H1 (cell line): Measurements from ENCODE around the gene SKAP2. TPM values are rescaled to one million over a fixed set of nuclear protein-coding genes. Genes with fewer than 3 reads are reported as not detected.

ENCODE experiments used
- CTCF ChIA-PET: fragments of 300-600 bp; sonication (Branson Sonifier 250); formaldehyde crosslinking; loops from one replicate; lab custom pipeline; 2021; ENCODE audit not compliant: partially characterized antibody; lab: Charles Lee
- POLR2A ChIA-PET: fragments of 300-600 bp; sonication (Branson Sonifier 250); formaldehyde crosslinking; loops from one replicate; lab custom pipeline; 2021; ENCODE audit warnings: inconsistent platforms; ENCODE audit not compliant: partially characterized antibody; lab: Charles Lee
- DNase-seq, 2 experiments: peaks; one replicate each; pipeline versions ENCODE4 v3.0.0 to v3.0.0-alpha.2; 2010 to 2022; ENCODE audit warnings: low spot score in 2 of 2, low read depth in 1 of 2, mixed read lengths in 1 of 2
- FAIRE-seq: peaks from 2 replicates; lab custom pipeline; 2011; peaks lifted over from hg19 to GRCh38; lab: Jason Lieb, UNC
- H2AFZ ChIP-seq: 2 replicates; pipeline ENCODE4 v1.8.1; 2012; ENCODE audit warnings: low read length, inconsistent platforms
- H2AK5ac ChIP-seq: 2 replicates; pipeline ENCODE4 v1.6.1; 2013; ENCODE audit warnings: low read depth, low read length
- H2BK120ac ChIP-seq: replicated peaks from 2 replicates; pipeline ENCODE3; 2013; ENCODE audit warnings: low read depth, low read length, inconsistent platforms
- H2BK12ac ChIP-seq: 2 replicates; pipeline ENCODE4 v1.6.1; 2013; ENCODE audit warnings: low read depth, low read length
- H2BK15ac ChIP-seq: 2 replicates; pipeline ENCODE4 v1.6.1; 2013; ENCODE audit warnings: low read length
- H2BK20ac ChIP-seq: 2 replicates; pipeline ENCODE4 v1.6.1; 2013; ENCODE audit warnings: low read length
- H2BK5ac ChIP-seq: 2 replicates; pipeline ENCODE4 v1.6.1; 2013; ENCODE audit warnings: low read depth, low read length
- H3K14ac ChIP-seq: 2 replicates; pipeline ENCODE4 v1.6.1; 2013; ENCODE audit warnings: inconsistent platforms; ENCODE audit not compliant: insufficient read length
- H3K18ac ChIP-seq: 2 replicates; pipeline ENCODE4 v1.6.1; 2013; ENCODE audit warnings: low read length; ENCODE audit errors: extremely low read depth
- H3K23ac ChIP-seq: 2 replicates; pipeline ENCODE4 v1.6.1; 2013; ENCODE audit warnings: inconsistent platforms; ENCODE audit not compliant: insufficient read length
- H3K23me2 ChIP-seq: 2 replicates; pipeline ENCODE4 v1.6.1; 2013; ENCODE audit warnings: low read depth, low read length
- H3K27ac ChIP-seq: 2 replicates; pipeline ENCODE4 v1.6.1; 2011; ENCODE audit warnings: low read depth, low read length, inconsistent platforms
- H3K27me3 ChIP-seq, 4 experiments: replicated peaks in 1 of 4; 1 replicate in 1 of 4; 2 replicates in 3 of 4; pipeline versions ENCODE4 v1.6.1 to v1.8.1; 2011 to 2013; ENCODE audit warnings: low read length in 3 of 4, mild to moderate bottlenecking in 3 of 4, inconsistent platforms in 2 of 4, mixed read lengths in 2 of 4, moderate library complexity in 1 of 4; ENCODE audit not compliant: control insufficient read depth in 3 of 4, insufficient read depth in 3 of 4; ENCODE audit errors: extremely low read depth in 1 of 4
- H3K36me3 ChIP-seq, 4 experiments: 2 replicates each; pipeline versions ENCODE4 v1.6.1 to v1.8.1; 2011 to 2013; ENCODE audit warnings: mild to moderate bottlenecking in 4 of 4, low read length in 3 of 4, moderate library complexity in 2 of 4, control low read depth in 1 of 4, inconsistent platforms in 1 of 4; ENCODE audit not compliant: insufficient read depth in 4 of 4, control insufficient read depth in 2 of 4
- H3K4ac ChIP-seq: replicated peaks from 2 replicates; pipeline ENCODE3; 2013; ENCODE audit warnings: low read length, low read depth, mixed read lengths, inconsistent platforms; ENCODE audit not compliant: insufficient read length
- H3K4me1 ChIP-seq, 4 experiments: replicated peaks in 1 of 4; 1 replicate in 1 of 4; 2 replicates in 3 of 4; pipeline versions ENCODE4 v1.6.1 to v1.8.1; 2011 to 2013; ENCODE audit warnings: low read length in 3 of 4, inconsistent platforms in 2 of 4, mixed read lengths in 1 of 4; ENCODE audit not compliant: insufficient read depth in 4 of 4, control insufficient read depth in 3 of 4
- H3K4me2 ChIP-seq, 2 experiments: 2 replicates each; pipeline versions ENCODE4 v1.6.1 to v1.8.1; 2011 to 2013; ENCODE audit warnings: low read depth in 2 of 2, low read length in 2 of 2, control low read depth in 1 of 2, inconsistent platforms in 1 of 2, mild to moderate bottlenecking in 1 of 2; ENCODE audit not compliant: insufficient read depth in 1 of 2
- H3K4me3 ChIP-seq, 4 experiments: fragments of 200-600, 300-600 bp in 1 of 4; sonication (generic), shearing (Covaris generic), sonication (Bioruptor Twin) in 1 of 4; 2 replicates each; pipeline versions ENCODE4 v1.5.1 to v1.8.1; 2011 to 2016; ENCODE audit warnings: low read length in 4 of 4, low read depth in 3 of 4, control low read depth in 2 of 4, inconsistent platforms in 2 of 4, mild to moderate bottlenecking in 2 of 4, mixed read lengths in 1 of 4, moderate library complexity in 1 of 4; ENCODE audit not compliant: insufficient read depth in 2 of 4; ENCODE audit errors: extremely low read depth in 1 of 4
- H3K56ac ChIP-seq: replicated peaks from 2 replicates; pipeline ENCODE3; 2013; ENCODE audit warnings: low read depth, mild to moderate bottlenecking, mixed read lengths, low read length, inconsistent platforms; ENCODE audit not compliant: insufficient read length
- H3K79me1 ChIP-seq: 2 replicates; pipeline ENCODE4 v1.6.1; 2013; ENCODE audit warnings: low read depth, low read length, control low read depth
- H3K79me2 ChIP-seq, 2 experiments: 2 replicates each; pipeline versions ENCODE4 v1.6.1 to v1.8.1; 2012 to 2013; ENCODE audit warnings: low read length in 2 of 2, mild to moderate bottlenecking in 2 of 2, inconsistent platforms in 1 of 2; ENCODE audit not compliant: insufficient read depth in 2 of 2, control insufficient read depth in 1 of 2
- H3K9ac ChIP-seq, 4 experiments: replicated peaks in 1 of 4; 1 replicate in 1 of 4; 2 replicates in 3 of 4; pipeline versions ENCODE4 v1.6.1 to v1.8.1; 2011 to 2013; ENCODE audit warnings: low read depth in 3 of 4, low read length in 3 of 4, control low read depth in 2 of 4, mild to moderate bottlenecking in 2 of 4, moderate library complexity in 2 of 4, inconsistent platforms in 1 of 4; ENCODE audit errors: extremely low read depth in 1 of 4
- H3K9me3 ChIP-seq, 2 experiments: 2 replicates each; pipeline versions ENCODE4 v1.6.1 to v1.8.1; 2012 to 2013; ENCODE audit warnings: mild to moderate bottlenecking in 2 of 2, moderate library complexity in 2 of 2, control low read depth in 1 of 2, inconsistent platforms in 1 of 2, low read depth in 1 of 2, low read length in 1 of 2, mixed read lengths in 1 of 2; ENCODE audit not compliant: insufficient read depth in 2 of 2
- H4K20me1 ChIP-seq, 2 experiments: replicated peaks in 1 of 2; 2 replicates each; pipeline versions ENCODE3 to v1.8.1; 2011 to 2013; ENCODE audit warnings: inconsistent platforms in 2 of 2, low read length in 2 of 2, mild to moderate bottlenecking in 1 of 2; ENCODE audit not compliant: insufficient read depth in 2 of 2, control insufficient read depth in 1 of 2
- H4K5ac ChIP-seq: 2 replicates; pipeline ENCODE4 v1.6.1; 2013; ENCODE audit warnings: low read length, low read depth, mixed read lengths, inconsistent platforms; ENCODE audit not compliant: insufficient read length
- H4K8ac ChIP-seq: 2 replicates; pipeline ENCODE4 v1.8.0; 2013; ENCODE audit warnings: mild to moderate bottlenecking, moderate library complexity, low read length, inconsistent platforms; ENCODE audit not compliant: insufficient read depth; ENCODE audit errors: extremely low read depth
- H4K91ac ChIP-seq: replicated peaks from 2 replicates; pipeline ENCODE3; 2013; ENCODE audit warnings: low read length, mixed read lengths, inconsistent platforms; ENCODE audit not compliant: insufficient read length
- JUND ChIP-seq: IDR thresholded peaks from 2 replicates; pipeline ENCODE4 v1.6.1; 2011; ENCODE audit warnings: mild to moderate bottlenecking, improper control_type of control experiment, low read length
- RXRA ChIP-seq: IDR thresholded peaks from 2 replicates; pipeline ENCODE4 v1.6.1; 2011; ENCODE audit warnings: low read depth, mild to moderate bottlenecking, low read length, moderate library complexity; ENCODE audit not compliant: insufficient read depth
- SP1 ChIP-seq: IDR thresholded peaks from 2 replicates; pipeline ENCODE4 v1.6.1; 2011; ENCODE audit warnings: low read depth, low read length
- SRF ChIP-seq: IDR thresholded peaks from 2 replicates; pipeline ENCODE4 v1.6.1; 2011; ENCODE audit warnings: mild to moderate bottlenecking, low read depth, low read length, moderate library complexity
- WGBS, 2 experiments: shearing (Covaris generic) in 1 of 2; methylation state at CpG; one replicate each; pipeline versions ENCODE4 v1.1.6 to v1.1.7; 2013 to 2015; ENCODE audit warnings: low lambda C conversion rate in 2 of 2, mixed read lengths in 2 of 2, inconsistent platforms in 1 of 2, low coverage in 1 of 2, missing lambda C conversion rate in 1 of 2; ENCODE audit not compliant: insufficient replicate concordance in 2 of 2, insufficient coverage in 1 of 2, insufficient read length in 1 of 2; ENCODE audit errors: extremely low coverage in 1 of 2, missing lambda C conversion rate in 1 of 2; 5-methylcytosine and 5-hydroxymethylcytosine counted together
- polyA plus RNA-seq, 7 experiments: library from polyadenylated mRNA; depleted of rRNA in 3 of 7; stranded (reverse) in 5 of 7; unstranded in 2 of 7; fragments of >200 nt in 5 of 7; fragments of 200-250 nt in 2 of 7; gene quantifications; 1 replicate in 5 of 7; 2 replicates in 1 of 7; 4 replicates in 1 of 7; pipeline versions ENCODE4 v1.2.1 to v1.2.3, GENCODE V29; 2011 to 2013; ENCODE audit warnings: missing spikeins in 2 of 7, mixed read lengths in 2 of 7
- total RNA-seq: library from RNA; stranded (reverse); fragmentation: NEBNext Ultra II Directional; extraction: Animal tissue kit (Norgen Biotek cat#: 25700); gene quantifications from 2 replicates; pipeline ENCODE4 v1.2.1, GENCODE V29; 2021

SKAP2 gene
- total and polyA plus RNA-seq, 2 of the 8 experiments (the other 6 are each of a cell fraction or from before 2014, with no cell fraction given): 0.53 to 5.1 TPM

GRCh38 chr7:26680587-26680986 is 183.8 kb downstream of the SKAP2 start:
- Histone ChIP-seq H3K23ac (no peak overlapping the region), H3K14ac (no peak overlapping the region), H3K9ac (no peak overlapping the region), H2BK12ac (no peak overlapping the region), H2BK15ac (no peak overlapping the region), H3K27ac (no peak overlapping the region), H4K20me1 (no peaks in the 10 kb centered on the region), H2AK5ac (no peak overlapping the region), H3K27me3 (peaks cover 0 to 1% (median 0%) of the 10 kb centered on the region in 4 experiments; a peak in 1 of 7 replicates), H2AFZ (no peak overlapping the region), H3K4ac (no peak overlapping the region), H3K36me3 (no peaks in the 10 kb centered on the region), H3K4me1 (no peaks in the 10 kb centered on the region), H3K79me2 (no peaks in the 10 kb centered on the region), H3K56ac (no peak overlapping the region), H3K9me3 (no peaks in the 10 kb centered on the region), H4K8ac (no peak overlapping the region), H2BK120ac (no peak overlapping the region), H3K4me3 (no peak overlapping the region), H2BK5ac (no peak overlapping the region), H4K5ac (no peak overlapping the region), H4K91ac (no peak overlapping the region), H2BK20ac (no peak overlapping the region), H3K18ac (no peak overlapping the region), H3K4me2 (no peak overlapping the region), H3K79me1 (no peaks in the 10 kb centered on the region), H3K23me2 (no peaks in the 10 kb centered on the region)
- ChIA-PET CTCF (interaction anchor here (0.6 to 5.0 kb wide), 12 partner anchors 11 to 481 kb away, joined by 3 to 40 read pairs (median 3); partner anchors contain the start of genes HOXA3 and HOXA5), POLR2A (interaction anchor here (0.5 kb wide), 1 partner anchor 231 kb away, joined by 3 read pairs; no protein-coding TSS in a partner anchor)
- no peak for FAIRE-seq
- TF ChIP-seq JUND: no peak
- no peak for TF ChIP-seq RXRA
- TF ChIP-seq SRF: no peak
- no peak for TF ChIP-seq SP1
- no peak for DNase-seq
- 89% methylated on average over 1 of the region's 1 CpG; no CpG with 5 or more reads in 1 of the 2 experiments for WGBS, 2 experiments
